Mammary epithelial cell (primary cell): Measurements from ENCODE around the gene CD164.

Experiments used
- EZH2 ChIP-seq: IDR thresholded peaks from 2 replicates; pipeline ENCODE4 v1.6.1; 2012; ENCODE audit warnings: low read length, inconsistent platforms, borderline replicate concordance
- TF ChIP-seq, protein P1 (sequence below), 2 donors: IDR thresholded peaks in 1 of 2; conservative IDR thresholded peaks in 1 of 2; 2 replicates each; pipeline ENCODE4 v1.5.1; 2011 to 2012; ENCODE audit warnings: inconsistent platforms in 2 of 2, low read length in 2 of 2, mild to moderate bottlenecking in 2 of 2, control low read depth in 1 of 2, low read depth in 1 of 2; ENCODE audit not compliant: insufficient read depth in 1 of 2; ENCODE audit errors: extremely low read depth in 1 of 2

DNA sequence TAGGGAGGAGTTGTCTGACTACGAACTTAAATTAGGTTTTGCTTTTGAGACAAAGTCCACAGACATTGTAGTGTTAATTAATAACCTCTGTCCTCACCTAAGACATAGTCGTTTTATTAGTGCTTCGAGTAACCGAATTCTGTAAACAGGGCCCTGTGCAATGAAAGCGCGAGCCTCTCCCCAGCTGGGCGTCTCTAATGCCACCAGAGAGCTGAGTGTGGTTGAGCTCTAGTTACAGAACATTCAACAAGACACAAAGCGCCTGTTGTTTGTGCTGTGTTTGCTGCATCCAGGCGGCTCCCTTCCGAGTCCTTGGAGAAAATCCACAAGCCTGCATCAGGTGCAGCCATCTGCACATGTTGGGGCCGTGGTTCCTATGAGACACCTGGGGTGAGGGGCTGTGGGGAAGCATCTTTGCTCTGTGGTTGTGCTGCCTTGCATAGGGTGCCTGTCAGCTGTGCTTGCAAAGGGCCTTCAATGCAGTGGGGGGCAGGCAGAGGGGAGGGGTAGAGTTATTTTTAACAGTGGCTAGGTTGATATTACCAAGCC lies 63.9 kb downstream of the CD164 start:
- TF ChIP-seq, protein P1, sequence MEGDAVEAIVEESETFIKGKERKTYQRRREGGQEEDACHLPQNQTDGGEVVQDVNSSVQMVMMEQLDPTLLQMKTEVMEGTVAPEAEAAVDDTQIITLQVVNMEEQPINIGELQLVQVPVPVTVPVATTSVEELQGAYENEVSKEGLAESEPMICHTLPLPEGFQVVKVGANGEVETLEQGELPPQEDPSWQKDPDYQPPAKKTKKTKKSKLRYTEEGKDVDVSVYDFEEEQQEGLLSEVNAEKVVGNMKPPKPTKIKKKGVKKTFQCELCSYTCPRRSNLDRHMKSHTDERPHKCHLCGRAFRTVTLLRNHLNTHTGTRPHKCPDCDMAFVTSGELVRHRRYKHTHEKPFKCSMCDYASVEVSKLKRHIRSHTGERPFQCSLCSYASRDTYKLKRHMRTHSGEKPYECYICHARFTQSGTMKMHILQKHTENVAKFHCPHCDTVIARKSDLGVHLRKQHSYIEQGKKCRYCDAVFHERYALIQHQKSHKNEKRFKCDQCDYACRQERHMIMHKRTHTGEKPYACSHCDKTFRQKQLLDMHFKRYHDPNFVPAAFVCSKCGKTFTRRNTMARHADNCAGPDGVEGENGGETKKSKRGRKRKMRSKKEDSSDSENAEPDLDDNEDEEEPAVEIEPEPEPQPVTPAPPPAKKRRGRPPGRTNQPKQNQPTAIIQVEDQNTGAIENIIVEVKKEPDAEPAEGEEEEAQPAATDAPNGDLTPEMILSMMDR (conservative IDR thresholded peaks at IDR 0.05 in 1 of 2, IDR thresholded peaks at IDR 0.05 in 1 of 2; ENCODE audit: extremely low read depth in 1 of 2, insufficient read depth in 1 of 2, low read depth in 1 of 2, low read length in 2 of 2) = no peak
- TF ChIP-seq EZH2 = no peak
